Muscle of arm (tissue), 12 donors: ENCODE results near the gene SDC1. TPM values are rescaled to one million over a fixed set of nuclear protein-coding genes. Genes with fewer than 3 reads are reported as not detected.
"Not testable (repeated sequence)": the region's sequence is repeated elsewhere in the genome, so short reads cannot be mapped to it uniquely, and the experiment has no call there.

Experiments used
- DNase-seq: peaks from one replicate; pipeline ENCODE4 v3.0.0-alpha.2; 2013
- polyA plus RNA-seq, 12 donors: library from polyadenylated mRNA; unstranded; fragments of 120-200 nt; gene quantifications; one replicate each; pipeline ENCODE4 v1.2.1, GENCODE V29; 2013; ENCODE audit not compliant: insufficient read length in 12 of 12

The SDC1 gene
- polyA plus RNA-seq, 12 donors = 3.3 to 127 (median 10.2) TPM; not detected in 1

DNA sequence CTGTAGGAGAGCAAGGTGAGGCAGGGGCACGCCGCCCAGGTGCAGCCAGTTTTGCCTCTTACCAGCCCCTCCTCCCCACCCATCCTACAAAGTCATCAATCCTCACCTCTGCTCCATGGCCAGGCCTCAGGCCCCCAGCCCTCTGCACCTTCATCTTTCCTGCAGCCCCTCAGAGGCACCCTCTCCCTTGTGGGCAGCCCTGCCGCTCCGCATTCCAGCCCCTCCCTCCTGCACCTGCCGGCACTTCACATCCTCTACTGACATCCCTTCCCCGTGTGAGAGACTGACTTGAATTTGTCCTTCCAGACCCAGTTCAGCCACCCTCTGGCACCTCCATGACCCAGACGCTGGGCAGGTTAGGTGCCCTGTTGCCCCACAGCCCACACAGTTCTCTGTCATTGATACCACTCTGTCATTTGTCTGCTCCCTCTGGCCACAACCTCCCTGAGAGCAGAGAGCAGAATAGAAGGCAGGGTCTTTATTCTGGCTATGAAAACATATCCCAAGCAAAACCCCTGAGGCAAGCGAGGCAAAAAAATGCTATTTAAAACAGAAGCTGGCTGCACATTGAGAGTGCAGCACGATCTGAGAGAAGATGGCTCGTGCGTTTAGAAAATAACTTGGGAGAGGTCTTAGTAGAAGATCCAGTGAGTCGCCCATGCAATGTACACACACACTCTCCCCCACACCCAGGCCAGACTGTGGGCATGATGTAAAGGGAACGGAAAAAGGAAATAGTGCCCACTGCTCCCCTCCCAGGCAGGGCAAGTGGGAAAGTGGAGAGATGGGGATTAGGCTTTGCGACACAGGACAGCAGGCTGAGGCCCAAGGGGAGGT is 25.9 kb downstream of the SDC1 start:
- no peak for DNase-seq

DNA sequence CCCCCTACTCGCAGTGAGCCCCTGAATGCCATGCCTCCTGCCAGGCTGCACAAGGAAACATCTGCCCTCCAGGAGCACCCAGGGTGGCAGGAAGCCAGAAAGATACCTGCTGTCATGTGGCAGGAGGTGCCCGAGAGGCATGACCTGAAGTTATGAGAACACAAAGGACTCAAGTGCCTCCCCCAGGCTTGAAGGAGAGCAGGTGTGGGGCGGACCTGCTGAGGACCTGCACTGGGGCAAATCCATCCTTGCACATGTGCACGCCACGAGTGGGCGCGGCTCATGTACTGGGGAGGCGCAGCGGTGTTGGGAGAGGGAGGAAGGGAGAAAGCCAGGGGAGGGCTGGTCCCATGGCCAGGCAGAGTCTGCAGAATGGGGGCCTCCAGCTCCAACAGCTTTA is 26.9 kb downstream of the SDC1 start:
- no peak for DNase-seq

DNA sequence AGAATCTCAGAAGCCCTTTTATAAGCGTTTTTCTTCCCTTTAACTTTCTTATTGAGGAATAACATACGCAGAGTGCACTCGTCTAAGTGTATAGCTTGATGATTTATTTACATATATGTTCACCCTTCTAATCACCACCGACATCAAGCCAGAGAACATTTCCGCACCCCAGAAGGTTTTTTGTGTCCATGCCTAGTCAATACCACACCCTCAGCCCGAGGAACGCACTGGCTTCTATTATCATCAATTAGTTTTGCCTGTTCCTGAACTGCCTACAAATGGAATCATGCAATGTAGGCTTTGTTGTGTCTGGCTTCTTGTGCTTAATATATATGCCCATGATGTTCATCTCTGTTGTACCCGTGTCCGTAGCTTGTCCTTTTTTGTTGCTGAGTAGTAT is 27.7 kb downstream of the SDC1 start:
- DNase-seq = no peak

DNA sequence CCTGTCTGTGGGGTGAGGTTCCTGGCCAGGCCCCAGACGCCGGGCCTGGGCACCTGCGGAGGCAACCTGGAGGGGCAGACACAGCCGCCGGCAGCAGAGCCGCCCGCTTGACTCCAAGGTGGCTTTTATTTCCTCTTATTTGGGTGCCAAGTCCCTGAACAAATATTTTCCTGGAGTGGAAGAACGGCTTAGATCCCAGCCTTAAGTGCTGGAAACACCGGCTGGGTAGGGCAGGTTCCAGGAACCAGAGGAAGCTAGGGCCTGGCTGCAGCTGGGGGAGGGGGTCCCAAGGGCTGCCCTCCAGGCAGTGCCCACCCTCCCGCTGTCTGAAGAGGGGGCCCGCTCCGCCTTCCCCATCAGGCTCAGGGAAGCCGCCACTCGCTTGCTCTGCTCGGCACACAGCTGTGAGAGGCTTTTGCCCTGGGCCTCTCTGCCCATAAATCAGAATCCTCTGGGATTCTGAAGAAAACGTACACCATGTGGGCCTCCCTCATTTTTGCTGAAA is 28.2 kb downstream of the SDC1 start:
- DNase-seq = peak; percentile 21

DNA sequence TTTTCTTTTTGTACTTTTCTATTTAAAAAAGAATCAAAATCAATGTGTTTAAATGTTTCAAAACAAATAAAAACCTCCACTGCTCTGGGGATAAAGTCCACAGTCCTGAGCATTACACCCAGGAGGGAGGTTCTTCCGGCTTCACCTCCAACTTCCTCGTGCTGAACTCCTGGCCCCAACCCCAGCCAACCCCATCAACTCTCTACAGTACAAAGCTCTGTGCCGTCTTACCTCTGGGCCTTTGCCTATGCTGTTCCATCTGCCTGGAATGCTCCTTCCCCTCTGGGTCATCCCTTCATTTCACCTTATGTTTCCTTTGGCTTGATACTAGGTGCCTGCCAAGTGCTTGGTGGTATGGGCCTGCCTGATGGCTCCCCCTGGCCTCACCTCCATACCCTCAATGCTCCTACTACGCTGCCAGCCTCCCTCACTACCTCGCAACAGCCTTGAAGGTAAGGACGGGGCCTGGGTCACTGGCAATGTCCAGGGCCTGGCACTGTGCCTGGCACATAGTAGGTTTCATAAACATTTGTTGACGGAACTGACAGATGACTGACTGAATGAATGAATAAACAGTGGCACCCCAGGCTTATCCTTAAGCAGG is 28.8 kb downstream of the SDC1 start:
- no peak for DNase-seq

DNA sequence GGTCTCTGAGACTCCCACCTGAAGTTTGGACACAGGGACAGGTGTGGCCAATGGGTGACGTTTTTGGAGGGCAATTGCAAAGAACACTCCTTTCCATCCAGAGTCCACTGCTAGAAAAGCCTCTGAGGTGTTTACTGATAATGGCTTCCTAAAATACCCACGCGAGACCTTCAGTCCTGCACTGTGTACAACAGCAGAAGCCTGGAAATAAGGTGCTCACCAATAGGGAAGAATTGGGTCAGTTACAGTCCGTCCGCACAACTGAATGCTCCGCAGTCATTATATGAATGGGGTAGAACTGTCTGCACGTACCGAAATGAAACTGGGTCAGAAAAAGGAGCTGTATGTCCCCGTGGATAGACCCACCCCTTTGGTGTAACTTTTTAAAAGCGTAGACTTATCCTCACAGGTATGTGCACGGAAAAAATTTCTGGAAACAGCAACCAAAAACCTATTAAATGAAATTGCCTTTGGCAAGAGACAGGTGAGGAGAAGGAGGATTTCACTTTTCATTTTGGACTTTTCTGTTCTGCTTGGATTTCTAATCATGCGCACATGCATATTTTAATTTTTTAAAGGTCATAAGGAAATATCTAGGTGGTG is 29.4 kb downstream of the SDC1 start:
- no peak for DNase-seq

DNA sequence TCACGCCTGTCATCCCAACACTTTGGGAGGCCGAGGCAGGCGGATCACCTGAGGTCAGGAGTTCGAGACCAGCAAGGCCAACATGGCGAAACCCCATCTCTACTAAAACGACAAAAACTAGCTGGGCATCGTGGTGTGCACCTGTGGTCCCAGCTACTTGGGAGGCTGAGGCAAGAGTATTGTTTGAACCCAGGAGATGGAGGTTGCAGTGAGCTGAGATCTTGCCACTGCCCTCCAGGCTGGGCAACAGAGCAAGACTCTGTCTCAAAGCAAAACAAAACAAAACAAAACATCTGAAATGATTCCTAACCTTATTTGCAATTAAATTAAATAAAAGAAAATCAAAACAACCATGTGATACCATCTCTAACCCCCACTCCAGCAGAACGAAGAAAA is 29.9 kb downstream of the SDC1 start:
- DNase-seq = not testable (repeated sequence)

DNA sequence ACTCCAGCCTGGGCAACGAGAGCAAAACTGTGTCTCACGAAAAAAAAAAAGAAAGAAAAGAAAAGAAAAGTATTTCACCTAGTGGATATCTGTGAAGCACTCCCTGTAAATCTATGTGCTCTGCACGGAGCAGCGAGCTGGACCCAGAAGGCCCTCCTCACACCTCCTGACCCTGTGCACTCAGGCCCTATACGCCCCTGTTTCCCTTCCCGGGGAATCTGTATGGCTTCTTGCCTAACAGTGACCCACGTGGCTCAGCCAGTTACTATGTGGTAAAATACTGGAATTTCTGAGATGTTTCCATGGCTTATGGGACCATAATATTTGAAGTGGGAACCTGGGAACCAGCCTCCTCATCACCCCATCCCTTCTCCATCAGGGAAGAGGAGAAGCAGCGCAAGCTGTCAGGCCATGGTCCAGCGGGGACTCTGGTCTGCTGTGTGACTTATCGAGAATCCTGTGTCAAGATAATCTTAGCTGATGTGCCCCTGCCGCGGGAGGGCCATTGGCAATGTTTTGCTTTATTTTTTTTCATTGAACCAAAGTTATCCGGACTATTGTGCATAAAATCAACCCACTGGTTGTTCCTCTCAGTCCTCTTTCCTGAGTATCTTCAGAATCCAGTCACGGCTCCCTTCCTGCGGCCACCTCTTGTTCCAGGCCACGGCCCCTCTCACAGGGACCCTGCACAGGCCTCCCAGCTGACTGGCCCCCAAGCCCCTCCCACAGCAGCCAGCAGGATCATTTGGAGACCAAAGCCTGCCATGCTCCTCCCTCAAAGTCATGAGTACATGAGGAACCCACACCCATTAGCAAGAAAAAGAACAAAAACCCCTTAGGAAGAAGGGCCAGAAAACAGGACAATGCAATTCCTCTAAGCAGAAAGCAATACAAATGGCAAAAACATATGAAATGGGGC is 30.6 kb downstream of the SDC1 start:
- no peak for DNase-seq

DNA sequence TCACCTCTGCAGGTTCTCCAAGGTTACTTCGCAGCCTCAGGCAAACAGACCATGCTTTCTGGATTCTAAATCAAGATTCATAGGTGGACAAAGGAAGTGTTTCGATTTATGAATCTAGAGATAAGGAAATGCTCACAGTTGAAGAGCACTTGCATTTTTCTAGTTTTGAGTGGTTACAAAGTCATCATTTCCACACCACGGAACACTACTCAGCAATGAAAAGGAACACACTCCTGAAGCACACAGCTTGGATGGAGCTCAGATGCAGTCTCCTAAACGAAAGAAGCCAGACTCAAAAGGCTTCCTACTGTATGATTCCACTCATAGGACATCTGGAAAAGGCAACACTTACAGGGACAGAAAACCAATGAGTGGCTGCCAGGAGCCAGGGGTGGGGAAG is 31.7 kb downstream of the SDC1 start:
- no peak for DNase-seq

DNA sequence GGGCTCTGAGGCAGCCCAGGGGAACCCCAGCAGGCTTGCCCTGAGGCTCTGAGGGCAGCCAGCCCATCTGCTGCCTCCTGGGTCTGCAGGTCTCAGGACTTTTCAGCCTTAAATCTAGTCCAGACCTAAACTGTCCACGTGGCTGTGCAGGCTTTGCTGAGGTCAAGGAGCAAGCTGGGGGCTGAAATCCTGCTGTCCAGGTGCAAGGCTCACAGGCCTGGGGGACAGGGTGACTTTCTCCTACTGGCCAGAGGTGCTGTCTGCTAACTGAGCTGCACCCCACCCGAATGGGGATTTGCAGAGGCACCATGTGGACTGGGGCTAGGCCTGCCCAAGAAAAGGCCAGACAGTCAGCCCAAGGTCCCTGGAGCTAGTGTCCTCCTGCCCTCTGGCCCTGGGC is 32.1 kb downstream of the SDC1 start:
- no peak for DNase-seq

DNA sequence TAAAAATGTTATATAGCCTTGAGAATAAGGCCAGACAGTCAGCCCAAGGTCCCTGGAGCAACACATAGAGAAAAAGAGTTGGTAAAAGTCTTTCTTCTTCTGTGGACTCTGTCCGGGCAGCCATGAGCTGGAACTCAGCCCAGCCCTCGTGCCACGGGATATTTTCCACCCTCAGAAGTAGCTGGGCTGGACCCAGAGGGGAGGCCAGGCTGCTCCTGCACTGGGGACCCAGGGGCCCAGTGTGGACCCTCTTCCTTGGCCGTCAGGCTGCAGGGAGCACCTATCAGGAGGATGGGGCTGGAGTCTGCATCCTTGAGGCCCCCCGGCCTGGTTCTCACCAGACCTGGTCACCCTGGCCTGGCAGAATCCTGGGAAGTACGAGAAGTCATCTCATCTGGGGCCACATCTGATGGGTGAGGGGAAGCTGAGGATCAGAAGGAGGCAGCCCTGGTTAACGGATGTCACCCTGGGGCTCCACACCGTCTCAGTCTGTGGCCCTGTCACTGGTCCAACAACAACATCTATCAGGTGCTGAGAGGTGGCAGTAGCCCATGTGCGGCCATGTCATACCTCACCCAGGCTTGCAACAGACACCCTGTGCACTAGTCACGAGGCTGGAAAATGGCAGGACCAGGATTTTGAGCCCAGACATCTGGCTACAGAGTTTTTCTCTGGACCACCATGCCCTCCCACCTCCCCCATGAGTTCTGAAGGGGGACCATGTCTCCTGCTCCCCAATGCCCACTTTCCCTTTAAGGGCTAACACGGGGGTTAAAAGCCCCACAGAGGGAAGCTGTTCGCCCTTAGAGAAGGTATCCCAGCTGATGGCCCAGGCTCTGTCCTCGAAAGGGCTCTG is 33.0 kb downstream of the SDC1 start:
- DNase-seq = no peak

DNA sequence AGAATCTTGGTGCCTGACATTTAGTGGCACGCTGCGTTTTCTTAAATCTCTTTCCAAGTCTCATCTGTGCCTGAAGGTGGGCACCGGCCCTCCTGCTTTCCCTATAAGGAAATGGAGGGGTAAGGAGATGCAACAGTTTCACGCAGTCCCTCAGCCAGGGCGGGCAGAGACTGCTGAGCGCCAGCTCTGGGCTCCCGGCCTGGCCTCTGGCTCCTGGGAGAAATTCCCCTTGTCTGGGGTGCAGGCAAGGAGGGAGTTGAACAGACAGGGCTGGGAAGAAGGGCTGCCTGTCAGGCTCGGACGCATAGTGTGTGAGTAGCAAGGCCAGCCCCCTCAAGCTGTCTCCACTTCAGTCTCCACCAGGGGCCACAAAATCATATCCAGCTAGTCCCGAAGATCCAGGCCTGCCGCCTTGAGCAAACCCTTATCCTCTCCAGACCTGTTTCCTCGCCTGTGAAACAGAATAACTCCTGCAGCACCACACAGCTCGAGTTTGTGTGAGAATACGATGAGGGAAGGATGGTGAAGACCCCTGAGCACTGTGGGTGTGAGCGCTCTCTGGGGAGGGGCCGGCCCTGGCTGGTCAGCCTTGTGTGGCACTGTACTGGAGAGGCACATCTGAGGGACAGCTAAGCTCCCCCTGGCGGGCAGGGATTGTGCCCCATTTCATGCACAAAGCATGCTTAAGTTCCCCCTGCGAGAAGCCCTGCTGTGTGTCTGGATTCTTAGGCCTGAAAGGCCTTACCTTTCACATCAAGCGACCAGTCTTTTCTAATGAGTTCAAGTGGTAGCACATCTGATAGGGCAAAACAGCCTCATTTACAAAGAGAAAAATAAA is 33.8 kb downstream of the SDC1 start:
- no peak for DNase-seq

DNA sequence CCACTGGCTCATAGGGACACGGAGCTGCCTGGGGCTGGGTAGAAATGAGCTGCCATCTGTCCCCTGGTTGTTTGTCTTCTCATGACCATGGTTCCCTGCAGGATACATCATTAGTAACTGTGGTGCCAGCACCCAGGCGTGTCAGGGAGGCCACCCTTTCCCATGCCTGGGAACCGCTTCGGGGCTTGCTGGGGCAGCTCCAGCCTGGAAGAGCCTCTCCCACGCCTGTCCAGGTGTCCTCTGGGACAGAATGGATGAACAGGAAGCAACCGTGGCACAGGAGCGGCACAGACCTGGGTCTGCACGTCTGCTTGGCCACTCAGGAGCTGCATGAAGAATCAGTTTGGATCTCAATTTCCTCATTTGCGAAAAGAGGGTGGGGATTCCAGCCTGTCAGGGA is 34.8 kb downstream of the SDC1 start:
- no peak for DNase-seq

DNA sequence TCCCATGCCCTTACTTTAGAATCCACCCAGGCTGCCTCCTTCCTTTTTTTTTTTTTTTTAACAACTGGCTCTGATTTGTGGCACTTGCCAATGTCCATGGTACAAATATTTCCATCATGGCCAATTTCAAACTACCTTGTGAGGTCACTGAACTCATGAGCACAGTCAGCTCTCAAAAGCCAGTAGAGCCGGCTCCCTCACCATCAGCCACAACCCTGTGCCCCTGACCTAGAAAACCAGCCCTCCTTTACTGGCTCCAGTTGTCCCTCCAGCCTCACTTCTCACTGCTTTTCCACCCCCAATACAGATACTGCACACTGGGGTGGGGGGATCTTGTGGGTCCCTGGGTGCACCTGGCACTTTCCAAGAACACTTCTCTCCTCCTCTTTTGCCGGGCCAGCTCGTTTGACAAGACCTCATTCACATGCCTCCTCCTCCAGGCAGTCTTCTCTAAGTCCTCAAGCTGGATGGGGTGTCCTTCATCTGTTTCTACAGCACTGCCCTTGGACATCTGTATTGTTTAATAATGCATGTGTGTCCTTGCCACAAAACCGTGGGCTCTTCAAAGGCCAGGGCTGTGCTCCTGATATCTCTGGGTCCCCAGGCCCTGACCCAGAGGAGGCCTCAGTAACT is 35.5 kb downstream of the SDC1 start:
- no peak for DNase-seq

DNA sequence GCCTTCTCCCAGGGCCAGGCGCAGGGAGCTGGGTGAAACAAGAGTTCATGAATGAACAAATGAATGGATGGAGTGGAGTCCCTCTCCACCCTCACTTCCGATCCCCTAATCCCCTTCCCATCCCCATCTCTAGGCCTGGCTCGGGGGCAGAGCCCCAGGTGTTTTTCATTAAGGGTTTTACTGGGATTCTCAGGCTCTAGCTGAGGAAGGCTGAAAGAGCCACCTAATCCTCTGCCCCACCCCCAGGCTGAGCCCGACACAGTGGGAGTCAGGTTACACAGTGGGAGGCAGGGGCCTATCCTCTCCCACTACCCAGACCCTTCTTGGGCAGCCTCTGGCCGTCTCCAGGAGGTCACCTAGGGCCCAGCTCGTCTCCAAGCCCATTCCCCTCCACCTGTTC is 36.1 kb downstream of the SDC1 start:
- no peak for DNase-seq

DNA sequence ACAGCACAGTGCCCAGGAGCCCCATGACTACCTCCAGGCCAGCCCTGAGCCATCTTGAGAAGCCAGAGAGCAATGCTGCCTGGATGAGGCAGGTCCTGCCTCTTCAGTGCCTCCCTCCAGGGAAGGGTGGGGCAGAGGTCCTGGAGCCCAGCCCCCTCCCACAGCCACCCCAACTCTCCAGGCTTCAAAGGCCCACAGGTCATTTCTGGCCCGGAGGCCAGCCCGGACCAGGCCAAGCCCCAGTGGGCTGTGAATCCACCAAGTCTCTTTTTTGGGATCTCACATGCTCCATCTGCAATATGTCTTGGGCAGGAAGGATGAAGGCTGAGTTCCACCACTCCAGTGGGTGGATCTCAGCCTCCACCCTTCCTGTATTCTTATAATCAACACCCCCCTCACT is 36.7 kb downstream of the SDC1 start:
- DNase-seq = no peak

DNA sequence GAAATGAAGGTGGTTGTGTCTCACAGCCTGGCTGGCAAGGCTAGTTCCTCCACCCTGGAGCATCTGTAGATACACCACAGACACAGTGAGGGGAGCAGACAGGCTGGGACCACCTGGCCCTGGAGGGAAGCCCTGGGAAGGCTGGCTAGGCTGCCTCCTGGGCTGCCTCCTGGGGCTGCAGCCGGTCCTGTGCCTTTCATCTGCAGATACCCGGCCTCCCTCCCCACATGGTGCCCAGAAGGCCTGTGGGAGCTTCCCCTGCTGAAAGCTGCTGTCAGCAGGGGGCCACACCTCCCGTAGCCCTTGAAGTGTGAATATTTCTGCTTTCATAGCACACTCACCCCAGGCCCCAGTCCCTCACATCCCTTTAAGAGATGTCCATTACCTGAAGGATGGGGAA is 37.6 kb downstream of the SDC1 start:
- no peak for DNase-seq

DNA sequence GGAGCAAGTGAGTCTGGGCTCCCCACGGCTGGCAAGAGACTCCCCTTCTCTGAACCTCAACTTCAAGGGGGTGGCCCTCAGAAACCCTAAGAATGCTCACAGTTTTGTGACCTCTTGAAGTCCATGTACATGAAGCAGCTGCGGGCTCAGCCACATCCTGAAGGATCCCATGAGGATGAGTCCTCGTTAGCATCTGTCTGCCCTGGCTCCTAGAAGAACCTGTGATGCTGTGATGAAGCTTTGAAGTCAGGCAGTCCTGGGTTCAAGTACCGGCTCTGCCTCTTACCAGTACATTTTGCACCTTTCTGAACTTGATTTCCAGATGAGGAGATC is 38.1 kb downstream of the SDC1 start:
- DNase-seq = no peak

DNA sequence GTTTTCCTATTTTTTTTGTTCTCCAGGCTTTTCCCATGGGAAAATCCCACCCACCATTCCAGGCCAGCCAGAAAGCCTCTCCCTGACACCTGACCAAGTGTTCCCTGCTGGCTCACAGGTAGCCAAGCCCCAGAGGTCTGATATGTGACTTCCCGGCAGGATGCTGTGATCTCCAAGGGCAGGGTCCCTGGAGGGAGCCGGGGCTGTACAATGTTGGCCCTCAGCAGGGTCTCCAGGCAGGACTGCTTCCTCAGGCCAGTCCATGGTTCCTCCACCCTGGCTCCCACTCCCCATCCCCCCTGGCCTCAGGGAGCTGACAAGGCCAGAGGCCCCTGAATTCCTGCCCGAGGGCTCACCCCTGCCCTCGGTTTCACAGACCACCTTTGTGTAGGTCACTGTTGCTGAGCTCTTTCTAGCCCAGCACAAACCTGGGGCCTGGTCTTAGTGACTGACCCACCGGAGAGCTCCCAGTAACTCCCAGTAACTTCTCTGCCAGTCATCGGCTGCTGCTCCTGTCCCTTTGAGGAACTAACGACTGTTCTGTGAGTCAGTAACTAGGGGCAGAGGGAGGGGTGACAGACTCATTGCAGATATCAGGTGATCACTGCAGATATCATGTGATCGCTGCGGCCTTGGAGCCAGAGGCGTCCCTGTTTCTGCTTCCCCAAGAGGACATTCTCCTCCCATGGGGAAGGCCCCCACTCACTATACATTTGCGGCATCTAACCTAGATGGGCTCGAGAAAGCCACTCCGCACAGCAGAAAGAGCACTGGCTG is 38.7 kb downstream of the SDC1 start:
- DNase-seq = no peak
